ENCODE data around the gene SNRPD1. TPM values are rescaled to one million over a fixed set of nuclear protein-coding genes. Genes with fewer than 3 reads are reported as not detected.

Gene SNRPD1
- total RNA-seq, 1 experiment from 2014 or later: 134 TPM

DNA sequence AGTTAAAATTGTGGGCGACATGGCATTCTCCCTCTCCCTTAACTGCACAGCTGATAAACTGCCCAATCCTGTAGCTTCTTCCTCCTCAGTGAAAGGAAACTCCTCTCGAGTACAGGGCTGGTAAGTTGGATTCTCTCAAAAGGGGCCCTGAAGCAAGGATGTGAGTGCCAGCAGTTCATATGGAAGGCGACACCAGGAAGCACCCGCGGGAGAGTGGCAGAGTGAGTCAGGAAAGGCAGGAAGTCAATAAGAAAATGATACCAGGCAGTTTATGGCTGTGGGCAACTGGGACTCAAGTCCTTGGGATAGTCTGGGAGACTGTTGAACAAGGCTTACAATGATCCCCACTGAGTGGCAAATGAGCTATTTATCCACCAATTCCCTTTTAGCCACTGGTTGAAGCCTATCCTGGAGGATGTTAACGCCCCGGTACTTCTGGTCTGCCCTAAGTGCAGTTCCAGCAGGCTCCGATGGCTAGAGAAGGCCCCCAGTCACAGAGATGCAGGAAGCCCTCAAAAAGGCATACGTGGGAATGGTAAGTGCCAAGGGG, 57.7 kb downstream of the SNRPD1 start:
- Histone ChIP-seq H2AFZ (ENCODE audit: low read depth, low read length, poor library complexity, severe bottlenecking) (no peak overlapping the region), H3K27me3 (ENCODE audit: insufficient read depth, low read length) (no peaks in the 10 kb centered on the region), H3K4me2 (ENCODE audit: low read length) (peak overlapping the region; percentile 51), H3K9me2 (ENCODE audit: insufficient read depth) (no peaks in the 10 kb centered on the region), H3K36me3 (ENCODE audit: control insufficient read depth in 1 of 2, insufficient read depth in 2 of 2, low read length in 2 of 2) (peaks cover 0 to 4% of the 10 kb centered on the region in 2 experiments; a peak in 1 of 4 replicates), H3K4me1 (ENCODE audit: control insufficient read depth in 1 of 2, insufficient read depth in 2 of 2, low read length in 2 of 2) (peaks cover 56 to 72% of the 10 kb centered on the region in 2 experiments), H3K9me3 (ENCODE audit: control insufficient read depth in 1 of 2, insufficient read depth in 1 of 2, low read depth in 1 of 2, low read length in 2 of 2) (no peaks in the 10 kb centered on the region), H3K4me3 (replicated peaks in 1 of 2; ENCODE audit: low read depth in 1 of 2, low read length in 2 of 2) (no peak overlapping the region), H3K79me2 (ENCODE audit: insufficient read depth, low read length) (no peaks in the 10 kb centered on the region), H4K20me1 (ENCODE audit: insufficient read depth) (no peaks in the 10 kb centered on the region), H3K27ac (ENCODE audit: low read depth, low read length) (no peak overlapping the region; the same call in 1 of the 2 replicates), H3K9ac (ENCODE audit: low read length) (no peak overlapping the region; the same call in 1 of the 2 replicates)
- peak; percentile 13 for DNase-seq (ENCODE audit: low read depth, low spot score)
- intact Hi-C loops (cut with micrococcal nuclease): no loop called here
- ATAC-seq: peak; percentile 33
- POLR2A ChIA-PET: interaction anchor here (1.0 kb wide), 1 partner anchor 70 kb away, joined by 3 read pairs; no protein-coding TSS in a partner anchor
- no TSS peak for BruUV-seq (replicated peaks)
- TF ChIP-seq ZNF274 (IDR thresholded peaks at IDR 0.05; ENCODE audit: low read depth, low read length) (no peak), FOSL1 (IDR thresholded peaks at IDR 0.05; ENCODE audit: low read depth) (0 out of 2 replicates have a peak, but pooled peaks have one; percentile 23), SP1 (IDR thresholded peaks at IDR 0.05; ENCODE audit: low read depth) (peak; percentile 32; the same call in 1 of the 2 replicates), ELF1 (IDR thresholded peaks at IDR 0.05; ENCODE audit: borderline replicate concordance, low read depth) (peak; percentile 34), POLR2AphosphoS5 (IDR thresholded peaks at IDR 0.05; ENCODE audit: low read depth, low read length) (peak; percentile 37; the same call in 1 of the 2 replicates)
- TF ChIP-seq, protein P1, sequence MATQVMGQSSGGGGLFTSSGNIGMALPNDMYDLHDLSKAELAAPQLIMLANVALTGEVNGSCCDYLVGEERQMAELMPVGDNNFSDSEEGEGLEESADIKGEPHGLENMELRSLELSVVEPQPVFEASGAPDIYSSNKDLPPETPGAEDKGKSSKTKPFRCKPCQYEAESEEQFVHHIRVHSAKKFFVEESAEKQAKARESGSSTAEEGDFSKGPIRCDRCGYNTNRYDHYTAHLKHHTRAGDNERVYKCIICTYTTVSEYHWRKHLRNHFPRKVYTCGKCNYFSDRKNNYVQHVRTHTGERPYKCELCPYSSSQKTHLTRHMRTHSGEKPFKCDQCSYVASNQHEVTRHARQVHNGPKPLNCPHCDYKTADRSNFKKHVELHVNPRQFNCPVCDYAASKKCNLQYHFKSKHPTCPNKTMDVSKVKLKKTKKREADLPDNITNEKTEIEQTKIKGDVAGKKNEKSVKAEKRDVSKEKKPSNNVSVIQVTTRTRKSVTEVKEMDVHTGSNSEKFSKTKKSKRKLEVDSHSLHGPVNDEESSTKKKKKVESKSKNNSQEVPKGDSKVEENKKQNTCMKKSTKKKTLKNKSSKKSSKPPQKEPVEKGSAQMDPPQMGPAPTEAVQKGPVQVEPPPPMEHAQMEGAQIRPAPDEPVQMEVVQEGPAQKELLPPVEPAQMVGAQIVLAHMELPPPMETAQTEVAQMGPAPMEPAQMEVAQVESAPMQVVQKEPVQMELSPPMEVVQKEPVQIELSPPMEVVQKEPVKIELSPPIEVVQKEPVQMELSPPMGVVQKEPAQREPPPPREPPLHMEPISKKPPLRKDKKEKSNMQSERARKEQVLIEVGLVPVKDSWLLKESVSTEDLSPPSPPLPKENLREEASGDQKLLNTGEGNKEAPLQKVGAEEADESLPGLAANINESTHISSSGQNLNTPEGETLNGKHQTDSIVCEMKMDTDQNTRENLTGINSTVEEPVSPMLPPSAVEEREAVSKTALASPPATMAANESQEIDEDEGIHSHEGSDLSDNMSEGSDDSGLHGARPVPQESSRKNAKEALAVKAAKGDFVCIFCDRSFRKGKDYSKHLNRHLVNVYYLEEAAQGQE (IDR thresholded peaks at IDR 0.05; ENCODE audit: low read depth): no peak
- CTCF ChIA-PET: no interaction called here
- RAD21 ChIA-PET (ENCODE audit: low non-redundant PET in 1 of 2, low total read pairs in 2 of 2, uncharacterized antibody in 2 of 2, unreplicated experiment in 2 of 2): no interaction called here

Measured in HCT116 (cell line).